ENCODE data around the gene NTN1. TPM values are rescaled to one million over a fixed set of nuclear protein-coding genes. Genes with fewer than 3 reads are reported as not detected.

The NTN1 gene
- total and polyA plus RNA-seq, 3 donors from 2014 or later = 4.8 to 8.8 (median 7.6) TPM

- 54 to 64% methylated on average over 2 of the region's 2 CpGs for WGBS, 2 donors
- H3K9me3 ChIP-seq = no peaks in the 10 kb centered on the region
- intact Hi-C loops (cut with DNase I; ENCODE audit: low total_unique reads) = no loop called here
- no peak overlapping the region for H3K27ac ChIP-seq
- no peaks in the 10 kb centered on the region for H3K27me3 ChIP-seq
- DNase-seq = no peak
- no peaks in the 10 kb centered on the region for H3K4me1 ChIP-seq
- H3K36me3 ChIP-seq (ENCODE audit: low read depth, missing control alignments) = no peaks in the 10 kb centered on the region
- no peak for TF ChIP-seq CTCF (IDR thresholded peaks at IDR 0.05)
- TF ChIP-seq POLR2A (IDR thresholded peaks at IDR 0.05) = no peak
- H3K4me3 ChIP-seq = no peak overlapping the region
Observed at GRCh38 chr17:9037736-9038135, 16.4 kb downstream of the NTN1 start.

DNA sequence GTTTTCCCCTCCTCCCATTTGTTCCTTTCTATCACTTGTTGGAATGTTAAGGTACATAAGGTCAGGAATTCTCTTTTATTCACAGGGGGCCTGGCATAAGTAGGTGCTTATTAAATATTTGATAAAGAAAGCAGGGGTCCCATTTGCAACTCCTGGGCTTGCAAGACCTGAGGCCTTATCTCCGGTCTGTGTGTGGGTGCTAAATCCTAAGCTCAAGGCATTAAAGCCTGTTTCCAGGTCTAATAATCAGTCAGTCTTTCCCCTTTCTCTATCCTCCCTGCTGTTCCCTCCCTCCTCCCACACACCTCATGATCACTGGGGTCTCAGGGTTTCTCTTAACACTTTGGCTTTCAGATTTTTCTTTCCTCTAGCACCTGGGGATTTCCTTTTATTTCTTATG, 17.1 kb downstream of the NTN1 start:
- Histone ChIP-seq H3K4me3 (no peak overlapping the region), H3K9me3 (no peaks in the 10 kb centered on the region), H3K36me3 (ENCODE audit: low read depth, missing control alignments) (no peaks in the 10 kb centered on the region), H3K4me1 (no peaks in the 10 kb centered on the region), H3K27me3 (no peaks in the 10 kb centered on the region), H3K27ac (no peak overlapping the region)
- no peak for DNase-seq
- WGBS, 2 donors = 88 to 100% methylated on average over 1 of the region's 1 CpG
- TF ChIP-seq POLR2A (IDR thresholded peaks at IDR 0.05) (no peak), CTCF (IDR thresholded peaks at IDR 0.05) (no peak)
- intact Hi-C loops (cut with DNase I; ENCODE audit: low total_unique reads) = no loop called here

DNA sequence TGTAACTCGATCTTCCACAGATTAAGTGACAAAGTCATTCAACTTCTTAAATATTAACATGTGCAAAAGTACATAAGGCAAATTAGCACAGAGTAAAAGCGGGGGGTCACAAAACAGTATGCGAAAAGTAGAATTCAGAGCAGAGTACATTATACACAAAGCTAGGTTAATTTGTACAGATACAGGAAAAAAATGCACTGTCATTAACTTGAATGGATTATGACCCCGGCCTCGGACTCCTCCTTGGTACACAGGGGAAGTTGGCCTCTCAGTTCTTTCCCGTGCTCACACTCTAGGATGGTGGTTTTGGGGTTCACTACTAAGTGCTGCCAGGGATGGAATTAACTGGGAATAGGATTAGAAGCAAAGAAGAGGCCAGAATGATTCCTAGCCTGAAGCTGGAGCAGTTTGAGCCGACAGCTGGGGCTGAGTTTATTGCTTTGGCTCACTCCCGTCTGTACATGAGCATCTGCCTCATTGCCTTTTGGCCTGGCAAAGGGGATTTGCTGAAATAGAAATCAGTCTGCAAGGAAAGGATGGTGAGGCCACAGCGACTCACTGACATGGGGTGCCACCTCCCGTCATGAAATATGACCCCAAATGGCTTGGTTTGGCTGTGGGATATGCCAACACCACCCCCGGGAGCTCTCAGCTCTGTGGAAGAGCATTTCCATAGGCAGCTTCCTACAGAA, 23.6 kb downstream of the NTN1 start:
- H3K36me3 ChIP-seq (ENCODE audit: low read depth, missing control alignments) = no peaks in the 10 kb centered on the region
- DNase-seq = no peak
- no peak overlapping the region for H3K27ac ChIP-seq
- H3K4me1 ChIP-seq = no peaks in the 10 kb centered on the region
- no peaks in the 10 kb centered on the region for H3K9me3 ChIP-seq
- H3K4me3 ChIP-seq = no peak overlapping the region
- no peaks in the 10 kb centered on the region for H3K27me3 ChIP-seq
- intact Hi-C loops (cut with DNase I; ENCODE audit: low total_unique reads) = no loop called here
- 58 to 59% methylated on average over 11 of the region's 11 CpGs for WGBS, 2 donors
- TF ChIP-seq CTCF (IDR thresholded peaks at IDR 0.05) (no peak), POLR2A (IDR thresholded peaks at IDR 0.05) (no peak)

GRCh38 chr17:9050801-9051401, 29.6 kb downstream of the NTN1 start:
- intact Hi-C loops (cut with DNase I; ENCODE audit: low total_unique reads) = no loop called here
- no peak overlapping the region for H3K27ac ChIP-seq
- H3K9me3 ChIP-seq = no peaks in the 10 kb centered on the region
- TF ChIP-seq POLR2A (IDR thresholded peaks at IDR 0.05) (no peak), CTCF (IDR thresholded peaks at IDR 0.05) (no peak)
- no peak overlapping the region for H3K4me3 ChIP-seq
- no peaks in the 10 kb centered on the region for H3K4me1 ChIP-seq
- DNase-seq = no peak
- no peaks in the 10 kb centered on the region for H3K36me3 ChIP-seq (ENCODE audit: low read depth, missing control alignments)
- WGBS, 2 donors = 65 to 66% methylated on average over 8 of the region's 8 CpGs
- H3K27me3 ChIP-seq = no peaks in the 10 kb centered on the region

GRCh38 chr17:9051561-9051960, 30.3 kb downstream of the NTN1 start:
- TF ChIP-seq CTCF (IDR thresholded peaks at IDR 0.05) = no peak
- TF ChIP-seq POLR2A (IDR thresholded peaks at IDR 0.05) = no peak
- Histone ChIP-seq H3K27me3 (no peaks in the 10 kb centered on the region), H3K4me1 (no peaks in the 10 kb centered on the region), H3K4me3 (no peak overlapping the region), H3K27ac (no peak overlapping the region), H3K36me3 (ENCODE audit: low read depth, missing control alignments) (no peaks in the 10 kb centered on the region), H3K9me3 (no peaks in the 10 kb centered on the region)
- intact Hi-C loops (cut with DNase I; ENCODE audit: low total_unique reads) = no loop called here
- no peak for DNase-seq
- WGBS, 2 donors = 85 to 90% methylated on average over 4 of the region's 4 CpGs

Measured in testis (tissue), 3 donors.